ENCODE data around the gene RAVER2. TPM values are rescaled to one million over a fixed set of nuclear protein-coding genes. Genes with fewer than 3 reads are reported as not detected.

The RAVER2 gene
- total RNA-seq, 1 experiment from 2014 or later, result 15.1 TPM

- CTCF ChIA-PET, result no interaction called here
- Histone ChIP-seq H3K4me1 (ENCODE audit: control insufficient read depth, insufficient read depth, low read length) (no peaks in the 10 kb centered on the region), H3K27ac (ENCODE audit: low read length) (no peak overlapping the region), H3K9me3 (ENCODE audit: control insufficient read depth, insufficient read depth, low read depth, low read length) (no peaks in the 10 kb centered on the region), H3K4me3 (ENCODE audit: low read depth in 2 of 2, low read length in 2 of 2) (no peak overlapping the region), H3K36me3 (ENCODE audit: control insufficient read depth, insufficient read depth, low read length) (peaks cover 5% of the 10 kb centered on the region), H3K27me3 (ENCODE audit: control insufficient read depth, insufficient read depth, low read length) (no peaks in the 10 kb centered on the region)
- POLR2A ChIA-PET, result interaction anchor here (0.6 kb wide), 1 partner anchor 12 kb away, joined by 4 read pairs; no protein-coding TSS in a partner anchor
- in situ Hi-C loops (cut with HindIII; ENCODE audit: low pct_unique_long_range_greater_than_20kb, low sequenced_read_pairs) (no loop called here), intact Hi-C loops (cut with micrococcal nuclease; ENCODE audit: unreplicated experiment) (no loop called here)
- ATAC-seq (no peak), DNase-seq (ENCODE audit: low read depth, low spot score) (no peak)
- TF ChIP-seq SIN3A (IDR thresholded peaks at IDR 0.05; ENCODE audit: borderline replicate concordance, insufficient read depth, low read depth, low read length) (no peak), POLR2AphosphoS5 (IDR thresholded peaks at IDR 0.05; ENCODE audit: low read depth, low read length) (no peak), TCF7L2 (IDR thresholded peaks at IDR 0.05; ENCODE audit: low read depth, low read length) (no peak)
- TF ChIP-seq, protein P1, sequence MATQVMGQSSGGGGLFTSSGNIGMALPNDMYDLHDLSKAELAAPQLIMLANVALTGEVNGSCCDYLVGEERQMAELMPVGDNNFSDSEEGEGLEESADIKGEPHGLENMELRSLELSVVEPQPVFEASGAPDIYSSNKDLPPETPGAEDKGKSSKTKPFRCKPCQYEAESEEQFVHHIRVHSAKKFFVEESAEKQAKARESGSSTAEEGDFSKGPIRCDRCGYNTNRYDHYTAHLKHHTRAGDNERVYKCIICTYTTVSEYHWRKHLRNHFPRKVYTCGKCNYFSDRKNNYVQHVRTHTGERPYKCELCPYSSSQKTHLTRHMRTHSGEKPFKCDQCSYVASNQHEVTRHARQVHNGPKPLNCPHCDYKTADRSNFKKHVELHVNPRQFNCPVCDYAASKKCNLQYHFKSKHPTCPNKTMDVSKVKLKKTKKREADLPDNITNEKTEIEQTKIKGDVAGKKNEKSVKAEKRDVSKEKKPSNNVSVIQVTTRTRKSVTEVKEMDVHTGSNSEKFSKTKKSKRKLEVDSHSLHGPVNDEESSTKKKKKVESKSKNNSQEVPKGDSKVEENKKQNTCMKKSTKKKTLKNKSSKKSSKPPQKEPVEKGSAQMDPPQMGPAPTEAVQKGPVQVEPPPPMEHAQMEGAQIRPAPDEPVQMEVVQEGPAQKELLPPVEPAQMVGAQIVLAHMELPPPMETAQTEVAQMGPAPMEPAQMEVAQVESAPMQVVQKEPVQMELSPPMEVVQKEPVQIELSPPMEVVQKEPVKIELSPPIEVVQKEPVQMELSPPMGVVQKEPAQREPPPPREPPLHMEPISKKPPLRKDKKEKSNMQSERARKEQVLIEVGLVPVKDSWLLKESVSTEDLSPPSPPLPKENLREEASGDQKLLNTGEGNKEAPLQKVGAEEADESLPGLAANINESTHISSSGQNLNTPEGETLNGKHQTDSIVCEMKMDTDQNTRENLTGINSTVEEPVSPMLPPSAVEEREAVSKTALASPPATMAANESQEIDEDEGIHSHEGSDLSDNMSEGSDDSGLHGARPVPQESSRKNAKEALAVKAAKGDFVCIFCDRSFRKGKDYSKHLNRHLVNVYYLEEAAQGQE (IDR thresholded peaks at IDR 0.05; ENCODE audit: insufficient read depth in 1 of 2, low read depth in 2 of 2, low read length in 1 of 2), result no peak
- TF ChIP-seq, protein P2, sequence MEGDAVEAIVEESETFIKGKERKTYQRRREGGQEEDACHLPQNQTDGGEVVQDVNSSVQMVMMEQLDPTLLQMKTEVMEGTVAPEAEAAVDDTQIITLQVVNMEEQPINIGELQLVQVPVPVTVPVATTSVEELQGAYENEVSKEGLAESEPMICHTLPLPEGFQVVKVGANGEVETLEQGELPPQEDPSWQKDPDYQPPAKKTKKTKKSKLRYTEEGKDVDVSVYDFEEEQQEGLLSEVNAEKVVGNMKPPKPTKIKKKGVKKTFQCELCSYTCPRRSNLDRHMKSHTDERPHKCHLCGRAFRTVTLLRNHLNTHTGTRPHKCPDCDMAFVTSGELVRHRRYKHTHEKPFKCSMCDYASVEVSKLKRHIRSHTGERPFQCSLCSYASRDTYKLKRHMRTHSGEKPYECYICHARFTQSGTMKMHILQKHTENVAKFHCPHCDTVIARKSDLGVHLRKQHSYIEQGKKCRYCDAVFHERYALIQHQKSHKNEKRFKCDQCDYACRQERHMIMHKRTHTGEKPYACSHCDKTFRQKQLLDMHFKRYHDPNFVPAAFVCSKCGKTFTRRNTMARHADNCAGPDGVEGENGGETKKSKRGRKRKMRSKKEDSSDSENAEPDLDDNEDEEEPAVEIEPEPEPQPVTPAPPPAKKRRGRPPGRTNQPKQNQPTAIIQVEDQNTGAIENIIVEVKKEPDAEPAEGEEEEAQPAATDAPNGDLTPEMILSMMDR (IDR thresholded peaks at IDR 0.05), result no peak
- BruUV-seq (replicated peaks), result no TSS peak
Measured at GRCh38 chr1:64878931-64879611, 134.2 kb downstream of the RAVER2 start.

DNA sequence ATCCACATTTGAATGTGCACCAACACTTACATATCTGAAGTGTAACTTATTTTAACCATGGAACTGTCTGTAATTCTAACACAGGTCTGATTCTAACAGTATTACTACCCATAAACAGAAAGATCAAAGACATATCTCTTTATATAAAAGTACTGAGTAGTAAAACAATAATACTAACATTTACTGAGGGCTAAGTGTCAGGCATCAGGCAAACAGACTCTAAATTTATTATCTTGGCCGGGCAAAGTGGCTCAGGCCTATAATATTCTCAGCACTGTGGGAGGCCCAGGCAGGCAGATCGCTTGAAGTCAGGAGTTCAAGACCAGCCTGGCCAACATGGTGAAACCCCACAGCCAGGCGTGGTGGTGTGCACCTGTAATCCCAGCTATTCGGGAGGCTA is 135.6 kb downstream of the RAVER2 start:
- peaks cover 5% of the 10 kb centered on the region for H3K36me3 ChIP-seq (ENCODE audit: control insufficient read depth, insufficient read depth, low read length)
- DNase-seq (ENCODE audit: low read depth, low spot score) (no peak), ATAC-seq (no peak)
- no peak overlapping the region for H3K4me3 ChIP-seq (ENCODE audit: low read depth in 2 of 2, low read length in 2 of 2)
- no peaks in the 10 kb centered on the region for H3K4me1 ChIP-seq (ENCODE audit: control insufficient read depth, insufficient read depth, low read length)
- in situ Hi-C loops (cut with HindIII; ENCODE audit: low pct_unique_long_range_greater_than_20kb, low sequenced_read_pairs) (no loop called here), intact Hi-C loops (cut with micrococcal nuclease; ENCODE audit: unreplicated experiment) (no loop called here)
- ChIA-PET CTCF (interaction anchor here (0.6 kb wide), 1 partner anchor 131 kb away, joined by 4 read pairs; no protein-coding TSS in a partner anchor), POLR2A (no interaction called here)
- H3K27ac ChIP-seq (ENCODE audit: low read length), result no peak overlapping the region
- no TSS peak for BruUV-seq (replicated peaks)
- H3K27me3 ChIP-seq (ENCODE audit: control insufficient read depth, insufficient read depth, low read length), result no peaks in the 10 kb centered on the region
- no peak for TF ChIP-seq TCF7L2 (IDR thresholded peaks at IDR 0.05; ENCODE audit: low read depth, low read length)
- no peak for TF ChIP-seq SIN3A (IDR thresholded peaks at IDR 0.05; ENCODE audit: borderline replicate concordance, insufficient read depth, low read depth, low read length)
- TF ChIP-seq, protein P2 (IDR thresholded peaks at IDR 0.05), result no peak
- TF ChIP-seq, protein P1 (IDR thresholded peaks at IDR 0.05; ENCODE audit: insufficient read depth in 1 of 2, low read depth in 2 of 2, low read length in 1 of 2), result no peak
- TF ChIP-seq POLR2AphosphoS5 (IDR thresholded peaks at IDR 0.05; ENCODE audit: low read depth, low read length), result no peak
- no peaks in the 10 kb centered on the region for H3K9me3 ChIP-seq (ENCODE audit: control insufficient read depth, insufficient read depth, low read depth, low read length)
